Loucy (cell line): ENCODE results near the gene ATP1B1.

Experiments used
- H2AFZ ChIP-seq: fragments of 200-600 bp; sonication (generic); 2 replicates; pipeline ENCODE4 v1.6.0; 2016; ENCODE audit warnings: antibody characterized with exemption, mild to moderate bottlenecking, low read length, moderate library complexity
- H3F3A ChIP-seq: fragments of 200-600 bp; 2 replicates; pipeline ENCODE4 v1.6.0; 2016; ENCODE audit warnings: antibody characterized with exemption, low read depth, mild to moderate bottlenecking
- H3K27me3 ChIP-seq: fragments of 200-600 bp; sonication (generic); 2 replicates; pipeline ENCODE4 v1.6.1; 2014; ENCODE audit warnings: low read length, mild to moderate bottlenecking; ENCODE audit not compliant: insufficient read depth, poor library complexity, severe bottlenecking
- H3K36me3 ChIP-seq: fragments of 200-600 bp; sonication (generic); 2 replicates; pipeline ENCODE4 v1.6.1; 2016; ENCODE audit warnings: low read length; ENCODE audit not compliant: insufficient read depth
- H3K4me1 ChIP-seq: fragments of 200-600 bp; sonication (generic); 2 replicates; pipeline ENCODE4 v1.5.1; 2014; ENCODE audit warnings: low read length, mild to moderate bottlenecking; ENCODE audit not compliant: insufficient read depth, poor library complexity, severe bottlenecking
- H3K4me2 ChIP-seq: fragments of 200-600 bp; sonication (generic); 2 replicates; pipeline ENCODE4 v1.6.0; 2014; ENCODE audit warnings: antibody characterized with exemption, low read length, low read depth, mild to moderate bottlenecking; ENCODE audit not compliant: poor library complexity, severe bottlenecking
- H3K4me3 ChIP-seq: fragments of 200-600 bp; sonication (generic); 2 replicates; pipeline ENCODE4 v1.5.1; 2014; ENCODE audit warnings: low read length, mild to moderate bottlenecking, mixed read lengths; ENCODE audit not compliant: poor library complexity, severe bottlenecking
- H3K79me2 ChIP-seq: fragments of 200-600 bp; sonication (generic); 2 replicates; pipeline ENCODE4 v1.6.1; 2014; ENCODE audit warnings: low read length; ENCODE audit not compliant: insufficient read depth
- H3K9ac ChIP-seq: fragments of 200-600 bp; sonication (generic); 2 replicates; pipeline ENCODE4 v1.6.0; 2014; ENCODE audit warnings: mild to moderate bottlenecking, low read depth, low read length, moderate library complexity; ENCODE audit not compliant: poor library complexity, severe bottlenecking
- H3K9me2 ChIP-seq: fragments of 200-600 bp; sonication (generic); replicated peaks from 2 replicates; pipeline ENCODE4 v1.6.1; 2016; ENCODE audit warnings: low read depth, low read length, mixed read lengths
- H3K9me3 ChIP-seq: fragments of 200-600 bp; sonication (generic); 2 replicates; pipeline ENCODE4 v1.6.1; 2014; ENCODE audit warnings: mild to moderate bottlenecking, antibody characterized with exemption, low read length, low read depth; ENCODE audit not compliant: insufficient read depth
- H4K20me1 ChIP-seq: fragments of 200-600 bp; sonication (generic); 2 replicates; pipeline ENCODE4 v1.6.0; 2014; ENCODE audit warnings: antibody characterized with exemption, low read length, mild to moderate bottlenecking; ENCODE audit not compliant: insufficient read depth, poor library complexity, severe bottlenecking
- CTCF ChIP-seq: fragments of 200-600 bp; sonication (generic); conservative IDR thresholded peaks from 2 replicates; pipeline ENCODE4 v1.5.1; 2014; ENCODE audit warnings: mild to moderate bottlenecking, antibody characterized with exemption, low read length
- EZH2phosphoT487 ChIP-seq: fragments of 200-600 bp; IDR thresholded peaks from 2 replicates; pipeline ENCODE4 v1.6.1; 2018; ENCODE audit warnings: antibody characterized with exemption, mild to moderate bottlenecking, moderate library complexity, borderline replicate concordance

Gene ATP1B1

DNA sequence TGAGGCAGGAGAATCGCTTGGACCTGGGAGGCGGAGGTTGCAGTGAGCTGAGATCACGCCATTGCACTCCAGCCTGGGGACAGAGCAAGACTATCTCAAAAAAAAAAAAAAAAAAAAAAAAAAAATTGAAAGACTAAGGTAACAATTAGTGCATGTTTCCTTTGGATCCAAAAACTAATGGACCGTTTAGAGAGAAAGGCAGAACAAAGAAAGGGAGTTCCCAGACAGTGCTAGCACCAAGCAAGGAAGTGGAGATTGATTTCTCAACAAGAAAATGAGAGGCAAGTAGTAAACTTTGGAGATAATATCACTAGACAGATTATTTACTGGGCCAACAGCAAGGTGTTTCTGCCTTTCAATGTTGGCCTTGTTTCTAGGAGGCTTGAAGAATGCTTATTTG lies 24.2 kb downstream of the ATP1B1 start:
- Histone ChIP-seq H3K36me3 (peaks cover 59% of the 10 kb centered on the region; the same call in 1 of the 2 replicates), H3K9me3 (no peaks in the 10 kb centered on the region), H4K20me1 (no peaks in the 10 kb centered on the region), H3K27me3 (no peaks in the 10 kb centered on the region), H3K79me2 (no peaks in the 10 kb centered on the region), H3K9me2 (no peaks in the 10 kb centered on the region), H2AFZ (no peak overlapping the region), H3K9ac (no peak overlapping the region), H3K4me3 (no peak overlapping the region), H3F3A (no peaks in the 10 kb centered on the region; the same call in 1 of the 2 replicates), H3K4me1 (no peaks in the 10 kb centered on the region), H3K4me2 (no peak overlapping the region)
- TF ChIP-seq CTCF, result no peak
- no peak for TF ChIP-seq EZH2phosphoT487

GRCh38 chr1:169132512-169133227 lies 26.2 kb downstream of the ATP1B1 start:
- no peaks in the 10 kb centered on the region for H3K79me2 ChIP-seq
- no peaks in the 10 kb centered on the region for H3K4me1 ChIP-seq
- no peak overlapping the region for H2AFZ ChIP-seq
- no peaks in the 10 kb centered on the region for H3K9me3 ChIP-seq
- no peaks in the 10 kb centered on the region for H3F3A ChIP-seq
- no peaks in the 10 kb centered on the region for H4K20me1 ChIP-seq
- no peaks in the 10 kb centered on the region for H3K9me2 ChIP-seq
- no peak overlapping the region for H3K4me2 ChIP-seq
- H3K36me3 ChIP-seq, result peaks cover 43% of the 10 kb centered on the region; the same call in 1 of the 2 replicates
- H3K9ac ChIP-seq, result no peak overlapping the region
- H3K27me3 ChIP-seq, result no peaks in the 10 kb centered on the region
- no peak overlapping the region for H3K4me3 ChIP-seq
- TF ChIP-seq CTCF (no peak), EZH2phosphoT487 (no peak)

DNA sequence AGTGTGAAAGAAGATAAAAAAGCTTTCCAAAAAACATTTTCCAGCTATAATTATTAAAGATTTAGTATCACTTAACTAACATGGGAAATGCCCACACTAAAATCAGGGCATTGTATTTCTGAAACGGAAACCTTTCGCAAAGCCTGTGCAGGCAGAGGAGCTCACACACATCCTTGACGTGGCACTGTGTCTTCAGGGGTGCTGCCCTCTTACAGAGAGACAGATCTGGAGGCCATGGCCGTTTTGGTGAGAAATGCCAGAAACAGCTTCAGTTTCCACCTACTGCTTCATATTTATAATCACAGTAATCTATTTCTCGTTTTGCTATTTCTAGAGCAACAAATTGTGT lies 26.7 kb downstream of the ATP1B1 start:
- TF ChIP-seq EZH2phosphoT487 (no peak), CTCF (no peak)
- H4K20me1 ChIP-seq, result no peaks in the 10 kb centered on the region
- no peak overlapping the region for H3K4me2 ChIP-seq
- H3K27me3 ChIP-seq, result no peaks in the 10 kb centered on the region
- no peaks in the 10 kb centered on the region for H3K9me3 ChIP-seq
- H3F3A ChIP-seq, result no peaks in the 10 kb centered on the region
- H3K9ac ChIP-seq, result no peak overlapping the region
- H2AFZ ChIP-seq, result no peak overlapping the region
- H3K4me1 ChIP-seq, result no peaks in the 10 kb centered on the region
- no peaks in the 10 kb centered on the region for H3K9me2 ChIP-seq
- peaks cover 38% of the 10 kb centered on the region; the same call in 1 of the 2 replicates for H3K36me3 ChIP-seq
- H3K4me3 ChIP-seq, result no peak overlapping the region
- no peaks in the 10 kb centered on the region for H3K79me2 ChIP-seq
